HuH-7 (cell line): ENCODE data around the gene ARHGAP11B.
"Not testable (repeated sequence)": the region's sequence is repeated elsewhere in the genome, so short reads cannot be mapped to it uniquely, and the experiment has no call there.

ENCODE experiments used
- DNase-seq: peaks from one replicate; pipeline ENCODE4 v3.0.0; 2011; ENCODE audit warnings: low spot score

Gene ARHGAP11B

GRCh38 chr15:30625436-30626193 lies at the start of gene ARHGAP11B:
Gene ARHGAP11B, plus strand, starts transcription at chr15:30626128.
- peak; percentile 50 for DNase-seq

GRCh38 chr15:30579394-30579970 lies 46.4 kb upstream of the ARHGAP11B start:
- not testable (repeated sequence) for DNase-seq

GRCh38 chr15:30580716-30581115 lies 45.2 kb upstream of the ARHGAP11B start:
- not testable (repeated sequence) for DNase-seq

GRCh38 chr15:30598953-30599352 lies 27.0 kb upstream of the ARHGAP11B start:
- not testable (repeated sequence) for DNase-seq

- not testable (repeated sequence) for DNase-seq
Measured at GRCh38 chr15:30603796-30604195, 22.1 kb upstream of the ARHGAP11B start, which contains the start of gene GOLGA8H. Gene GOLGA8H, plus strand, starts transcription at chr15:30604028. Its CDS starts 98 bp downstream, at chr15:30604126.

GRCh38 chr15:30612271-30612670 lies 13.7 kb upstream of the ARHGAP11B start:
- not testable (repeated sequence) for DNase-seq

GRCh38 chr15:30621342-30621741 lies 4.6 kb upstream of the ARHGAP11B start:
- not testable (repeated sequence) for DNase-seq

- not testable (repeated sequence) for DNase-seq
Measured at GRCh38 chr15:30626194-30626565, 252 bp downstream of the ARHGAP11B start.

- DNase-seq: not testable (repeated sequence)
Measured at GRCh38 chr15:30626632-30627031, 704 bp downstream of the ARHGAP11B start.

GRCh38 chr15:30650012-30650929 lies 24.3 kb downstream of the ARHGAP11B start:
- DNase-seq: no peak

GRCh38 chr15:30661154-30661553 lies 35.2 kb downstream of the ARHGAP11B start:
- not testable (repeated sequence) for DNase-seq

- not testable (repeated sequence) for DNase-seq
Measured at GRCh38 chr15:30669621-30670020, 43.7 kb downstream of the ARHGAP11B start.

- DNase-seq: no peak
Measured at GRCh38 chr15:30670056-30670455, 44.1 kb downstream of the ARHGAP11B start.

- DNase-seq: no peak
Measured at GRCh38 chr15:30671309-30671708, 45.4 kb downstream of the ARHGAP11B start.

- no peak for DNase-seq
Measured at GRCh38 chr15:30675126-30675525, 49.2 kb downstream of the ARHGAP11B start.

GRCh38 chr15:30675891-30676290 lies 50.0 kb downstream of the ARHGAP11B start:
- not testable (repeated sequence) for DNase-seq

GRCh38 chr15:30680997-30681396 lies 55.1 kb downstream of the ARHGAP11B start:
- not testable (repeated sequence) for DNase-seq

GRCh38 chr15:30685709-30686285 lies 59.9 kb downstream of the ARHGAP11B start:
- DNase-seq: not testable (repeated sequence)

GRCh38 chr15:30686651-30687050 lies 60.7 kb downstream of the ARHGAP11B start:
- DNase-seq: not testable (repeated sequence)
